A549 (cell line): ENCODE results near the gene PILRA.

Source experiments
- CTCF ChIP-seq: fragments of >200 bp; sonication (Bioruptor Twin); formaldehyde crosslinking; IDR thresholded peaks from 3 replicates; pipeline ENCODE4 v1.5.1; 2016
- HOXA7 ChIP-seq: fragments of 250-450 bp; sonication (Bioruptor Pico); IDR thresholded peaks from 2 replicates; pipeline ENCODE4 v1.5.0; 2020; ENCODE audit warnings: mild to moderate bottlenecking, moderate library complexity
- KDM1A ChIP-seq: fragments of 200-600 bp; sonication (generic); IDR thresholded peaks from 2 replicates; pipeline ENCODE4 v1.6.1; 2016; ENCODE audit warnings: low read depth, mild to moderate bottlenecking
- MAX ChIP-seq: IDR thresholded peaks from 2 replicates; pipeline ENCODE4 v1.6.1; 2012
- RAD21 ChIP-seq, 2 experiments: fragments of >200 bp in 1 of 2; sonication (Bioruptor Twin) in 1 of 2; formaldehyde crosslinking in 1 of 2; IDR thresholded peaks in 1 of 2; conservative IDR thresholded peaks in 1 of 2; 2 replicates in 1 of 2; 3 replicates in 1 of 2; pipeline ENCODE4 v1.6.1; 2012 to 2018; ENCODE audit warnings: inconsistent platforms in 1 of 2
- RFX5 ChIP-seq: fragments of 450-650 bp; IDR thresholded peaks from 2 replicates; pipeline ENCODE4 v1.7.1; 2014; ENCODE audit warnings: antibody characterized with exemption, mild to moderate bottlenecking, moderate library complexity
- SMC3 ChIP-seq: fragments of >200 bp; sonication (Bioruptor Twin); formaldehyde crosslinking; IDR thresholded peaks from 3 replicates; pipeline ENCODE4 v1.6.1; 2018; ENCODE audit warnings: inconsistent platforms
- ZSCAN20 ChIP-seq: fragments of 250-450 bp; sonication (Bioruptor Pico); IDR thresholded peaks from 2 replicates; pipeline ENCODE4 v1.8.0; 2022; ENCODE audit warnings: mild to moderate bottlenecking, moderate library complexity

- no peak for TF ChIP-seq CTCF
- no peak for TF ChIP-seq HOXA7 (CRISPR knock-in tag)
- TF ChIP-seq MAX: no peak
- TF ChIP-seq RFX5: no peak
- no peak for TF ChIP-seq ZSCAN20 (CRISPR knock-in tag)
- no peak for TF ChIP-seq RAD21 (conservative IDR thresholded peaks at IDR 0.05 in 1 of 2, IDR thresholded peaks at IDR 0.05 in 1 of 2)
- no peak for TF ChIP-seq SMC3
- TF ChIP-seq KDM1A: no peak
These were observed 60.5 kb downstream of the PILRA start for GRCh38 chr7:100433592-100434296.
